Naive B cell (primary cell): ENCODE results near the gene TKTL1. TPM values are rescaled to one million over a fixed set of nuclear protein-coding genes. Genes with fewer than 3 reads are reported as not detected.
A peak's percentile ranks its signal among the peaks of the same experiment; 100 is the strongest.
"Not testable (repeated sequence)": the region's sequence is repeated elsewhere in the genome, so short reads cannot be mapped to it uniquely, and the experiment has no call there.

Experiments used
- ATAC-seq, 2 donors: fragments of 150-1000 bp; cut with Tn5 transposase; 2 replicates each; pipeline ENCODE4 v1.10.0; 2021; ENCODE audit warnings: low read depth in 2 of 2, mild to moderate bottlenecking in 2 of 2, moderate library complexity in 2 of 2
- DNase-seq: peaks from one replicate; pipeline ENCODE4 v3.0.0; 2022
- H3K27ac Mint-ChIP-seq, 6 donors: one replicate each; pipeline ENCODE4 v1.8.0; 2020 to 2022; ENCODE audit warnings: mild to moderate bottlenecking in 6 of 6, mixed read lengths in 6 of 6, moderate library complexity in 5 of 6, inconsistent platforms in 2 of 6
- H3K27me3 Mint-ChIP-seq, 3 donors: one replicate each; pipeline ENCODE4 v1.8.0; 2021 to 2022; ENCODE audit warnings: mixed read lengths in 3 of 3, mild to moderate bottlenecking in 1 of 3
- H3K36me3 Mint-ChIP-seq, 2 donors: one replicate each; pipeline ENCODE4 v1.8.0; 2020 to 2022; ENCODE audit warnings: mixed read lengths in 2 of 2, inconsistent platforms in 1 of 2, mild to moderate bottlenecking in 1 of 2
- H3K4me1 Mint-ChIP-seq, 3 donors: one replicate each; pipeline ENCODE4 v1.8.0; 2020 to 2022; ENCODE audit warnings: mixed read lengths in 3 of 3, inconsistent platforms in 1 of 3, mild to moderate bottlenecking in 1 of 3, moderate library complexity in 1 of 3
- H3K4me3 Mint-ChIP-seq, 8 donors: one replicate each; pipeline ENCODE4 v1.8.0; 2020 to 2022; ENCODE audit warnings: mild to moderate bottlenecking in 8 of 8, mixed read lengths in 8 of 8, moderate library complexity in 8 of 8, inconsistent platforms in 2 of 8
- H3K9me3 Mint-ChIP-seq, 7 donors: one replicate each; pipeline ENCODE4 v1.8.0; 2020 to 2022; ENCODE audit warnings: mixed read lengths in 7 of 7, mild to moderate bottlenecking in 5 of 7, inconsistent platforms in 2 of 7, moderate library complexity in 1 of 7
- polyA plus RNA-seq, 6 donors: library from polyadenylated mRNA; unstranded; fragments of 300-500 nt; fragmentation: Illumina TruSeq; gene quantifications; one replicate each; pipeline ENCODE4 v1.2.3, GENCODE V29; 2021; ENCODE audit warnings: low read depth in 6 of 6

TKTL1 gene
- polyA plus RNA-seq, 6 donors from 2014 or later, result 0.27 to 0.57 (median 0.38) TPM; not detected in 1

DNA sequence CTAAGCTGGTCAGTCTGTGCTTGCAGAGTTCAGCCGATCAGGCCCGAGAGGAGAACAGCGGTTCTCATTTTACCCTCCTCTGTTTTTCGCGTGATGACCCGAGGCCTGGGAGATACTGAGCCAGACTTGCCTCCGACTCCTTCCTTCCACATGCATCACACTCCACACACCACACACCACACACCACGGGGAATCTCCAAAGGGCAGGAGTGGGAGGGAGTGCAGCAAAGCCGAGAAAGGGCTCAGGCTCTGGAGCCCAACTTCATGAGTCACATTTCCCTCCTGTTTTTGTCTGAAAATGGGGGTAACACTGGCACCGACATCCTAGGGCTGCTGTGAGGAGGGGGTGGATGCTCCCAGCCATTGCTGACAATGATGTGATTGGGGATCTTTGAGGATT lies 38.9 kb downstream of the TKTL1 start:
- Mint-ChIP-seq H3K27me3 (no peaks in the 10 kb centered on the region), H3K36me3 (no peaks in the 10 kb centered on the region), H3K9me3 (no peaks in the 10 kb centered on the region), H3K27ac (peak overlapping the region in 4 of 6 donors; percentile 30 to 91 (median 82)), H3K4me3 (peak overlapping the region in 7 of 8 donors; percentile 46 to 89 (median 63)), H3K4me1 (peaks cover 12 to 17% (median 16%) of the 10 kb centered on the region in 3 donors)
- DNase-seq (no peak), ATAC-seq (no peak)

DNA sequence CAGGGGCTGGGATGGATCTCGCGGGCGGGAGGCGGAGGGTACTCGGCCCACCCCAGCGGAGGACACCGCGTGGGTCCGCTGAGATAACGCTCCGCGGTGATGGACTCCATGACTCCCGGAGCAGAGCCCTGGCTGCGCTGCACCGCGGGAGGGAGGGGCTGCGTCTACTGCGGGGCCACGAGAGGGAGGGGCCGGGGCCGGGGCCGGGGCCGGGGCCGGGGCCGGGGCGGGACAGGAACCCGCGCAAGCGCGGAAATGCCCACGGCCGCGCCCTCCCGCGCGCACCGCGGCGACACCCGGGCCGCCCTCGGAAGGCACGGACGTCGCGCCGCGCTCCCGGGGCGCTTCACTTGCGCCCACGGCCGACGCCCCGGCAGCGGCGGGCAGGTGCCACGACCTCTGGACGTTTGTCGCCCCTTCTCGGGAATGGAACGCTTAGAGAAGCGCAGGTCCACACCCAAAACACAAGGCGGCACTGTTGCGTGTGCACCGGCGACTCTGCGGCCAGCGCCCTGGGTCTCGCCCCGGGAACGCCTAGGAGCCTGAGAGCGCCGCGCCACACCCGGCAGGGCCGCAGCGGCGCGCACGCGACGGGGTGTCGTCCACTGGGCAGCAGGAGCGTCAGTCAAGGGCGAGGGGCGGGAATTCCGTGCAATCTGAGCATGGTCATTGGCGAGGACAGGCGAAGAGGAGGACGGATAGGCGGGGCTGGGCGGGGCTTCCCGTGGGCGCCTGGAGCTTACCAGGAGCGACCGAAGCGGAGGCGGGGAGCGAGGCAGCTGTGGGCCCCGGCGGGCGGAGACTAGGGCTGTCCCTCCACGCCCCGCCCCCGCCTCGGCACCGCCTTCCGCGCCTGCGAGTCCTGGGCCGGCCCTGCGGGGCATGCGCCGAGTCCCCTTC lies 46.1 kb downstream of the TKTL1 start:
- peak; percentile 68 to 73 for ATAC-seq
- H3K36me3 Mint-ChIP-seq, H3K27ac Mint-ChIP-seq, H3K4me1 Mint-ChIP-seq, H3K4me3 Mint-ChIP-seq, H3K9me3 Mint-ChIP-seq, H3K27me3 Mint-ChIP-seq, DNase-seq: not testable (repeated sequence)

DNA sequence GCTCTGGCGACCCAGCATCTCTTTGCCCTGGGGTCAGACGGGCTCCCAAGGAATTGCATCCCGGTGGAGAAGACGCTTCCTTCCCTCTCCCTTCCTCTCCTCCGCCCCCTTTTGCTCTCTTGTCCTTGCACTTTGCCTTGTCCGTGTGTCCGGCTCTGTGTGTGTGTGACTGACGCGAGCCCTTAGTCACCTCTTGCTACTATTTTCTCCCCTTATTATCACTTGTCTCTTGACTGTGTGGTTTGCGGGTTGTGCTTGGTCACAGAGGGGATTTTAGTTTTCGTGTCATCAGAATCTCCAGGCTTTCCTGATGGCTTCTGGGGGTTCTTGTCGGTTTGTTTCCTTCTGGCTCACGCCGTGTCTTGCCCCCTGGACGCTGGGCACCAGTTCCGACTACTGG lies 47.5 kb downstream of the TKTL1 start:
- not testable (repeated sequence) for H3K27me3 Mint-ChIP-seq, H3K9me3 Mint-ChIP-seq, H3K36me3 Mint-ChIP-seq, H3K4me3 Mint-ChIP-seq, H3K27ac Mint-ChIP-seq, DNase-seq
- peak; percentile 21 to 22 for ATAC-seq
- H3K4me1 Mint-ChIP-seq, result peaks cover 8 to 11% (median 8%) of the 10 kb centered on the region in 3 donors

DNA sequence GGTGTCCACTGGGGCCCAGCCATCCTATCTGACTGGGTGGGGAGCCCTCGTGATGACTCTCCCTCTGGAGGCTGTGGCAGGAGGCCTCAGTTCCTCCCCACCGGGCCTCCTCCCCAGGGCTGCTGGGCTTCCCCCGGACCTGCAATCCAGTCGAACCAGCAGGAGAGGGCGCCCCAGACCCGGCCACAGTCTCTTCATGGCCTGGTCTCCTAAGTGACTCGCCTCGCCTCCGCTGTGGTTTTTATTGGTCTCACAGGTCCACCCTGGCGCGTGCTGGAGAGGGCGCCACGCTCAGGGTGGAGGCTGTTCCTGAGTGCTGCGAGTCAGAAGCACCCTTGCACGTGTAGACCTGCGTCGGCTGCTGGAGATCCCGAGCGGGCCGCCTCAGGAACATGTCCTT lies 48.0 kb downstream of the TKTL1 start:
- not testable (repeated sequence) for H3K27me3 Mint-ChIP-seq, H3K9me3 Mint-ChIP-seq, H3K27ac Mint-ChIP-seq, DNase-seq, H3K4me3 Mint-ChIP-seq, H3K36me3 Mint-ChIP-seq
- ATAC-seq, result peak; percentile 21 to 24
- peaks cover 8 to 15% (median 10%) of the 10 kb centered on the region in 3 donors for H3K4me1 Mint-ChIP-seq

DNA sequence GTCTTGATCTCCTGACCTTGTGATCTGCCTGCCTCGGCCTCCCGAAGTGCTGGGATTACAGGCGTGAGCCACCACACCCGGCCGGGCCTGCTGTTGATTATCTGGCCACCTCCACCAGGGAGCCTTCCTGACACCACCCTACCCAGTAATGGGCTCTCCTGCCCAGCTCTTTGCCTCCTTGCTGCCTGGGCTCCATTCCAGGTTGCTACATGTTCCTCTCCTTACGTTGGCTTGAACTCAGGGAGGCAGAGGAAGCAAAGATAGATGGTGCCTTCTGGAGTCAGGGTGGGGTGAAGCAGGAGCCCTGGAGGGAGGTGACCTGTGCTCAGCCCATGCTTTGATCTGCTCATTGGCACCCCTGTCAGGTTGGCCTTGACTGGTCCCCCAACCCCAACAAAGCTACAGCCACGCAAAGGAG lies 52.5 kb downstream of the TKTL1 start:
- Mint-ChIP-seq H3K9me3 (no peaks in the 10 kb centered on the region), H3K4me1 (peaks cover 16 to 31% (median 22%) of the 10 kb centered on the region in 3 donors), H3K36me3 (no peaks in the 10 kb centered on the region), H3K27ac (peak overlapping the region in 5 of 6 donors; percentile 15 to 78 (median 72)), H3K4me3 (peak overlapping the region in 3 of 8 donors; percentile 30 to 35 (median 35)), H3K27me3 (no peaks in the 10 kb centered on the region)
- ATAC-seq (no peak), DNase-seq (no peak)

DNA sequence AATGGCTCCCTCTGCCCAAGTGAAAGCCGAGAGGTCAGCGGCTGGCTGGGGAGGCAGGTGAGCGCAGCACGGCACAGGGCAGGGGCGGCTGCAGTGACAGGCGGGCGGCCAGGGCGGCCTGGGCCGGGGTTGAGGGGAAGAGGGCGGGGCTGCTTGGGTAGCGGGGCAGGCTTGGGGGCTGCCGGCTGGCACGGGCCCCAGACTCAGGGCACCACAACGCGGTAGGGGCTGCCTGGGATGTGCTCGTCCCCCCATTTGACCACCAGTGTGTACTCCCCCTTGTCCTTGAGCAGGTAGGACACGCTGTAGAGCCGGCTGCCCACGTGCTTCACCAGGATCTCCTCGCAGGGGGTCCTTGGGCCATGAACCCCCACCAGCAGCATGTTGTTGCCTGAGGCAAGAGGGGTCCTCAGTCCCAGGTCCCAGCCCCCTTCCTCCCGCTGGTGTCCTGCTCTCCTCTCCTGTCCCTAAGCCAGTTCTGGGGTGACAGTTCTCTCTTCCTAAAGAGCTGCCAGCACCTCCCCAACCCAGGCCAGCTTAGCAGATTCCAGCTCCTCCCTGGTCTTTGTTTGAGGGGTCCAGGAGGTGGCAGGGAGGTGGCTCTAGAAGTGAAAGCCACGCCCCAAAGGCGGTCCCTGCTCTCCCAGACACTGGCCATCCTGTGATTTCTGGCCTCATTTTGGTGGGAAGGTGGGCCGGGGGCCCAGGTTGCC lies 53.2 kb downstream of the TKTL1 start:
- Mint-ChIP-seq H3K27ac (peak overlapping the region in 4 of 6 donors; percentile 36 to 69 (median 52)), H3K9me3 (no peaks in the 10 kb centered on the region), H3K4me1 (peaks cover 16 to 31% (median 22%) of the 10 kb centered on the region in 3 donors), H3K27me3 (no peaks in the 10 kb centered on the region), H3K36me3 (no peaks in the 10 kb centered on the region), H3K4me3 (no peak overlapping the region)
- DNase-seq (no peak), ATAC-seq (no peak)

DNA sequence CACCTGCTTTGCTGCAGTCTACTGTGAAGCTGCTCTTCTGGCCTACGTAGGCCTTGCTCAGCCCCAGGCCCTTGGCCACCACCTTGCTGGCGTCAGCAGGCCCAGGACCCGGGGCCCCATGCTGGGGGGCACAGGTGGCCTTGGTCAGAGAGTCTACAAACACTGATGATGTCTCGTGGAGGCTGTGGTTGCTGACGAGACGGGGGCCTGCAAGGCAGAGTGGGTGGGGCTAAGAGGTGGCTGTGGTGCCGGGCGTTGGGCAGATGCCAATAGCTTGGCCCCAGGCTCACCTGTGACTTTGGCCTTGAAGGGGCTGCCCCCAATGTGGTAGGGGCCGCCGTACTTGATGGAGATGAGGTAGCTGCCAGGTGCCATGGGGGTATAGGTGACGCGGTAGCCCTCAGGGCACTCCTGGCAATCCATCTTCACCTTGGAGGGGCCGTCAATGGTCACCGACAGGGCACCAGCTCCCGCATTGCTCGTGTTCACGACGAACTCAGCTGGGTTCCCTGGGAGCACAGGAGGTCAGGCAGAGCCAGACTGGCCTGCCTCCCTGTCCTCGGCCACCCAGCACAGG lies 53.9 kb downstream of the TKTL1 start:
- no peaks in the 10 kb centered on the region for H3K27me3 Mint-ChIP-seq

DNA sequence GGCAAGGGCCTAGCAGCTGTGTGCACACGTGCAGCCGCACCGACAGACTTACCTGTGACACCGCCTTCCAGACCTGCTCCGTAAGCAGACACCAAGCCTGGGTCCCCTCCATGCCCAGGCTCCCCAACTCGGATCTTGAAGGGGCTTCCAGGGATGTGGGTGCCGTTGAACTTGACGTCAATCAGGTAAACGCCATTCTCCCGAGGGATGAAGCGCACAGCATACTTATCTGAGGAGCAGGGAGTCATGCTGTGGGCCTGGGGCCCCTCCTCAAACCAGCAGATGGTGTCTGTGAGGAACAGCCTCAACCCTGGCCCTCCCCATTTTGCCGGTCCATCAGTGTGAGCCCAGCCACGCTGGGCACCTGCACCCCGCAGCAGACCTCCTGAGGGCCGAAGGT lies 54.4 kb downstream of the TKTL1 start:
- Mint-ChIP-seq H3K4me1 (peaks cover 16 to 31% (median 22%) of the 10 kb centered on the region in 3 donors), H3K9me3 (no peaks in the 10 kb centered on the region), H3K27me3 (no peaks in the 10 kb centered on the region), H3K27ac (peak overlapping the region in 1 of 6 donors; percentile 36), H3K36me3 (no peaks in the 10 kb centered on the region), H3K4me3 (peak overlapping the region in 1 of 8 donors; percentile 41)
- ATAC-seq, result no peak
- no peak for DNase-seq

More for the DNA sequence above, 53.9 kb downstream of the TKTL1 start:
- H3K4me1 Mint-ChIP-seq, result peaks cover 16 to 31% (median 22%) of the 10 kb centered on the region in 3 donors
- no peak for DNase-seq
- H3K9me3 Mint-ChIP-seq, result no peaks in the 10 kb centered on the region
- ATAC-seq, result no peak
- H3K4me3 Mint-ChIP-seq, result peak overlapping the region in 1 of 8 donors; percentile 19
- H3K27ac Mint-ChIP-seq, result peak overlapping the region in 1 of 6 donors; percentile 36
- H3K36me3 Mint-ChIP-seq, result no peaks in the 10 kb centered on the region

DNA sequence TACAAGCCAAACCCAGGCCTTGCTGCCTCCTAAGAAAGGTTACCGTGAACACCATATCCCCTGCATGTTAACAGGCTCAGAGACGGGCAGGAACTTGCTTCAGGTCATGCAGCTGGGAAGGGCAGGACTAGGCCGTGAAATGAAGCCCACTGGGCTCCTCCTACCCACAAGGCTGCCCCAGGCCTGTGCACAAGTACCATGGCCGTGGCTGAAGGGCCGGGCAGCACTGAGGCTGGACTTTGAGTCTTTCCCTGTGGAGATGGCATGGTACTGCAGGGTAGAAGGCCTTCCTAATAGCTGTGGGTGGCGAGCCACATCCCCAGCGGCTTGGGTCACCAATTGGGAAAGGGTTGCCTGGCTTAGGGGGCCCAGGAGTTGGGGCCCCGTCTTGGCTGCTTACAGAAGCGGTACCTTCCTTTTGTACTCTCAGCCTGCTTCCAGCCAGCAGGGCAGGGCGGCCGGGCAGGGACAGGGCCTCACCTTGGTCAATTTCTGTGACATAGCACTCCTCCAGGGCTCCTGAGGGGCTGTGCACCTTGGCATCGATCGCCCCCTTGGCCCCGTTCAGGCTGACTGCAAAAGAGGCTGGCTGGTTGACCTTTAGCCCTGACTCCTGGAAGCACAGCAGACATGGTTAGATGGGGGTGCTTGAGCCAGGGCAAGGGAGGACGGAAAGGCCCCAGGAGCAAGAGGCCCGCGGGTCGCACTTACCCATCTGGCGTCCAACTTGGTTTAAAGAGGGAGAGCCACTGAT lies 55.0 kb downstream of the TKTL1 start:
- no peaks in the 10 kb centered on the region for H3K9me3 Mint-ChIP-seq
- ATAC-seq (no peak), DNase-seq (no peak)
- H3K27ac Mint-ChIP-seq, result peak overlapping the region in 3 of 6 donors; percentile 66 to 82 (median 77)
- no peaks in the 10 kb centered on the region for H3K27me3 Mint-ChIP-seq
- no peaks in the 10 kb centered on the region for H3K36me3 Mint-ChIP-seq
- peak overlapping the region in 6 of 8 donors; percentile 29 to 67 (median 46) for H3K4me3 Mint-ChIP-seq
- H3K4me1 Mint-ChIP-seq, result peaks cover 16 to 31% (median 22%) of the 10 kb centered on the region in 3 donors

DNA sequence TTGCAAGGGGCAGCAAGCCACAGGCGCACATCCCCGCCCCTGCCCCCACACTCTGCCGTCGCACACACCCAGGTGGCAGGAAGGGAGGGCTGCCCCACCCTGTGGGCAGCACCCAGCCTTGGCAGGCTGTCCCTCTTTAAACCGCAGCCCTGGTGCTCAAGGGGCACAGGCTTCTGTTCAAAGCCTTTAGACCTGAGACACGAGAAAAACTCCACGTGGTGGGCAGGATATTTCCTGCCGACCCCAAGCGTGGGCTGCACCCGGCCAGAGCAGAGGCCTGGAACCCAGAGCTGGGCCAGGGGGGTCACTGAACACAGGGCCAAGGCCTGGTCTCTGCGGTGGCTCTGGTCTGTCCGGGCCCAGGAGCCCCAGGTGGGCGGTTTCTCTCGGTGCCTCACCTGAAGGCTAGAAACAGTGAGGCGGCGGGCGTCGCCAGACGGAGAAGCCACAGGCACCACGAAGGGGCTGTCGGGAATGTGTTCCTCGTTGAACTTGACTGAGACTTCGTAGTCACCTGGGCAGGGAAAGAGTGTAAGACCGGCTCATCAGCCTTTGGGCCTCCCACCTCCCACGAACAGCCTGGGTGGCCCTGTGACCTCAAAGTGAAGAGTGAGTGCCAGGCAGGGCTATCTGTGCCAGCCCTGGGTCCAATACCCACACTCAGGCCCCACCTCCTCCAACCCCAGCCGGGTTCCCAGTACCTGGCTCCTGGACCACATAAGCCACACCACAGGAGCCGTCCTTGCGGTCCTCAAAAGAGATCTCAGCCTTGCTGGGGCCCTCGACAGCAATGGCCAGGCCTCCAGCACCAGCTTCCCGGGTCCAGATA lies 55.8 kb downstream of the TKTL1 start:
- DNase-seq, result peak; percentile 57
- Mint-ChIP-seq H3K9me3 (no peaks in the 10 kb centered on the region), H3K27me3 (no peaks in the 10 kb centered on the region), H3K36me3 (no peaks in the 10 kb centered on the region), H3K27ac (peak overlapping the region in 4 of 6 donors; percentile 59 to 94 (median 74)), H3K4me3 (peak overlapping the region in 6 of 8 donors; percentile 29 to 51 (median 46)), H3K4me1 (peaks cover 16 to 31% (median 22%) of the 10 kb centered on the region in 3 donors)
- ATAC-seq, result peak; percentile 54 to 62

DNA sequence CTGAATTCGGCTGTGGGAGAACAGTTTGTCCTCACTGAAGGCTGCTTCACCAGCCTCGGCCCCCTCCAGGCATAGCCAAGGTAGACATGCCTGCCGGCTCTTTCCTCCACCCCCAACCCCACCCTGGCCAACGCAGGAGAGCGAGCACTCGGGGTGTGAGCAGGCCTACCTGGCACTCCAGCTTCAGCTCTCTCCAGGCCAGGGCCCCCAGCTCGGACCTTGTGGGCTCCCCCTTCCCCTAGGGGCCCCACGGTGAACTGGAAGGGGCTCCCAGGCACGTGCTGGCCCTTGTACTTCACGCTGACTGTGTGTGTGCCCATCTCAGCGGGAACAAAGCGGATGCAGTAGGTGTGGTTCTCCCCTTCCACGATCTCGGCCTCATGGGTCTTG lies 56.4 kb downstream of the TKTL1 start:
- ATAC-seq (no peak), DNase-seq (no peak)
- no peaks in the 10 kb centered on the region for H3K9me3 Mint-ChIP-seq
- H3K36me3 Mint-ChIP-seq, result no peaks in the 10 kb centered on the region
- H3K4me3 Mint-ChIP-seq, result peak overlapping the region in 4 of 8 donors; percentile 22 to 51 (median 46)
- H3K4me1 Mint-ChIP-seq, result peaks cover 16 to 30% (median 21%) of the 10 kb centered on the region in 3 donors
- peak overlapping the region in 2 of 6 donors; percentile 66 to 67 for H3K27ac Mint-ChIP-seq
- no peaks in the 10 kb centered on the region for H3K27me3 Mint-ChIP-seq

DNA sequence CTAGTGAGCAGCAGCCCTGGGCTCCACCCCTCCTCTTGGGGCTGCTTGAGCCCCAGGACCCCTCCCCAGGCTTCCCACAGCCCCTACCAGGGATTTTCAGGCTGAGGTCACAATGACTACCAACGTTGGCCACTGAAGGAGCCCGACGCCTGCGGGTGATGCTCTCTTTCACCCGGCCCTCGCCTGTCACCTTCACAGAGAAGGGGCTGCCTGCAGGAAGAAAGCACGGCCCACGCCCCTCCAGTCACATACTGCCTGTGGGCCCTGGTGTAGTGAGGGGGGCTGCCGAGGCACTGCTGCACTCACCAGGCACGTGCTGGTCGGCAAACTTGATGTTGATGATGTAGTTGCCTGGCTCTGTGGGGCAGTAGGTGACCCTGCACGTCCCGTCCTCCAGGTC lies 56.9 kb downstream of the TKTL1 start:
- no peaks in the 10 kb centered on the region for H3K9me3 Mint-ChIP-seq
- no peaks in the 10 kb centered on the region for H3K27me3 Mint-ChIP-seq
- H3K4me1 Mint-ChIP-seq, result peaks cover 11 to 25% (median 17%) of the 10 kb centered on the region in 3 donors
- DNase-seq (no peak), ATAC-seq (no peak)
- H3K36me3 Mint-ChIP-seq, result no peaks in the 10 kb centered on the region
- peak overlapping the region in 1 of 8 donors; percentile 48 for H3K4me3 Mint-ChIP-seq
- H3K27ac Mint-ChIP-seq, result peak overlapping the region in 3 of 6 donors; percentile 33 to 34 (median 34)
